HG02884 (cell line): Measurements from ENCODE around the gene DHRS2.

ENCODE experiments used
- ATAC-seq: cut with Tn5 transposase; IDR thresholded peaks from one replicate; pipeline ENCODE4 v1.9.1; 2021; ENCODE audit warnings: mild to moderate bottlenecking, moderate library complexity; ENCODE audit not compliant: unreplicated experiment

Gene DHRS2

GRCh38 chr14:23646648-23647549 lies 10.7 kb downstream of the DHRS2 start:
- ATAC-seq, result no peak

- no peak for ATAC-seq
Measured at GRCh38 chr14:23647619-23648018, 11.5 kb downstream of the DHRS2 start.

GRCh38 chr14:23648764-23649460 lies 12.7 kb downstream of the DHRS2 start:
- ATAC-seq, result no peak

- no peak for ATAC-seq
Measured at GRCh38 chr14:23650506-23650905, 14.3 kb downstream of the DHRS2 start.

GRCh38 chr14:23653051-23653450 lies 16.9 kb downstream of the DHRS2 start:
- ATAC-seq, result no peak

- no peak for ATAC-seq
Measured at GRCh38 chr14:23654231-23654630, 18.1 kb downstream of the DHRS2 start.

GRCh38 chr14:23657959-23658470 lies 21.9 kb downstream of the DHRS2 start:
- no peak for ATAC-seq

GRCh38 chr14:23660290-23661226 lies 24.4 kb downstream of the DHRS2 start:
- no peak for ATAC-seq

- ATAC-seq, result no peak
Measured at GRCh38 chr14:23661542-23661941, 25.4 kb downstream of the DHRS2 start.

- no peak for ATAC-seq
Measured at GRCh38 chr14:23663127-23663526, 27.0 kb downstream of the DHRS2 start.

- no peak for ATAC-seq
Measured at GRCh38 chr14:23663711-23664110, 27.5 kb downstream of the DHRS2 start.

- no peak for ATAC-seq
Measured at GRCh38 chr14:23664207-23664885, 28.2 kb downstream of the DHRS2 start.

GRCh38 chr14:23665302-23666016 lies 29.3 kb downstream of the DHRS2 start:
- no peak for ATAC-seq

GRCh38 chr14:23667134-23667533 lies 31.0 kb downstream of the DHRS2 start:
- ATAC-seq, result no peak

GRCh38 chr14:23669441-23669840 lies 33.3 kb downstream of the DHRS2 start:
- ATAC-seq, result no peak

- ATAC-seq, result no peak
Measured at GRCh38 chr14:23670481-23670880, 34.3 kb downstream of the DHRS2 start.

GRCh38 chr14:23672200-23672599 lies 36.0 kb downstream of the DHRS2 start:
- ATAC-seq, result no peak

GRCh38 chr14:23675337-23675736 lies 39.2 kb downstream of the DHRS2 start:
- no peak for ATAC-seq

GRCh38 chr14:23675906-23676305 lies 39.7 kb downstream of the DHRS2 start:
- no peak for ATAC-seq

GRCh38 chr14:23681337-23681736 lies 45.2 kb downstream of the DHRS2 start:
- no peak for ATAC-seq
